Skeletal muscle tissue (tissue), 4 donors: ENCODE measurements around the gene NOTCH1. TPM values are rescaled to one million over a fixed set of nuclear protein-coding genes. Genes with fewer than 3 reads are reported as not detected.
"Not testable (repeated sequence)": the region's sequence is repeated elsewhere in the genome, so short reads cannot be mapped to it uniquely, and the experiment has no call there.

ENCODE experiments used
- H3K27ac ChIP-seq: one replicate; pipeline ENCODE4 v1.7.0; 2013; ENCODE audit warnings: mild to moderate bottlenecking, low read depth, low read length, inconsistent platforms
- H3K27me3 ChIP-seq, 3 donors: one replicate each; pipeline ENCODE4 v1.7.0; 2013; ENCODE audit warnings: low read length in 3 of 3; ENCODE audit not compliant: control insufficient read depth in 3 of 3, insufficient read depth in 3 of 3
- H3K36me3 ChIP-seq, 3 donors: one replicate each; pipeline ENCODE4 v1.7.0; 2013; ENCODE audit warnings: low read length in 3 of 3; ENCODE audit not compliant: control insufficient read depth in 3 of 3, insufficient read depth in 3 of 3
- H3K4me1 ChIP-seq, 3 donors: one replicate each; pipeline ENCODE4 v1.7.0; 2013; ENCODE audit warnings: low read length in 3 of 3, mild to moderate bottlenecking in 3 of 3; ENCODE audit not compliant: control insufficient read depth in 3 of 3, insufficient read depth in 3 of 3
- H3K4me3 ChIP-seq, 3 donors: one replicate each; pipeline ENCODE4 v1.7.0; 2013; ENCODE audit warnings: low read length in 3 of 3
- H3K9ac ChIP-seq, 3 donors: one replicate each; pipeline ENCODE4 v1.7.0; 2013; ENCODE audit warnings: low read length in 3 of 3, mild to moderate bottlenecking in 3 of 3, moderate library complexity in 2 of 3, low read depth in 1 of 3
- H3K9me3 ChIP-seq, 3 donors: one replicate each; pipeline ENCODE4 v1.7.0; 2013; ENCODE audit warnings: low read length in 3 of 3; ENCODE audit not compliant: control insufficient read depth in 3 of 3
- total RNA-seq: library from RNA; depleted of rRNA; stranded (reverse); fragments of >200 nt; gene quantifications from one replicate; pipeline ENCODE4 v1.2.3, GENCODE V29; 2014
- donor health status: Osteomylitis.

Gene NOTCH1
- total RNA-seq, 1 donor from 2014 or later, result 69.4 TPM

DNA sequence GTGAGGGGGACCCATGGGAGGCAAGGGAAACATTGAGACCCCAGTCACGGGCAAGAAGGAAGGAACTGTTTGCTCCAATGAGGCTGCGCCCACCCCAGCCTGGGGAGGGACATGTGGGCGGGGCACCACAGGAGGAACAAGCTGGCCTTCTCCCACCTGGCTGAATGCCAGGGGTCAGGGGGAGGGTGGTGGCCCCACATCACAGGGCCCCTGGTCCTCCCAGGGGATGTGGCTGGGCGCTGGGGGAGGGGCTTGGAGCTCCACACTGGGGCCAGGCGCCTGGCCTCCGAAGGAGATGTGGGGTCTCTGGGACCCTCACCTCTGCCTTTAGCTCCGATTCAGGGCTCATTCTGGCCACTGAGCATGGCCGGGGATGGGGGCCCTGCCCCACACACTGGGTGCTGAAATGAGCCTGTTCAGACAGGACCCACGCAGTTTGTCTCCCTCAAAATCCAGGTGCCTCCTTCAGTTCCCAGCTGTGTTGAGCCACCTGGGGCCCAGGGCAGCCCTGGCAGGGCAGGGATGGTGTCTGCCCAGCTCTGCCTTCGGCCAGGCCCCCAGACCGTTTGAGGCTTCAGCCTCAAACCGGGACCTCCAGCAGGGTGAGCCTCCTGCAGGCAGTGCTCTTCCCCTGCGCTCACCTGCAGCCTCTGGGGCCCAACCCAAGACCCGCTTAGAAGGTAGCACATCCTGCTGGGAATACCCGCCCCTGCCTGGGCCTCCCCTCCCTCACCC lies 33.2 kb upstream of the NOTCH1 start:
- no peaks in the 10 kb centered on the region for H3K9me3 ChIP-seq
- H3K36me3 ChIP-seq, result no peaks in the 10 kb centered on the region
- no peak overlapping the region for H3K27ac ChIP-seq
- peaks cover 4 to 7% (median 6%) of the 10 kb centered on the region in 3 donors for H3K4me1 ChIP-seq
- H3K27me3 ChIP-seq, result peaks cover 0 to 2% (median 0%) of the 10 kb centered on the region in 3 donors
- no peak overlapping the region for H3K9ac ChIP-seq
- H3K4me3 ChIP-seq, result no peak overlapping the region

DNA sequence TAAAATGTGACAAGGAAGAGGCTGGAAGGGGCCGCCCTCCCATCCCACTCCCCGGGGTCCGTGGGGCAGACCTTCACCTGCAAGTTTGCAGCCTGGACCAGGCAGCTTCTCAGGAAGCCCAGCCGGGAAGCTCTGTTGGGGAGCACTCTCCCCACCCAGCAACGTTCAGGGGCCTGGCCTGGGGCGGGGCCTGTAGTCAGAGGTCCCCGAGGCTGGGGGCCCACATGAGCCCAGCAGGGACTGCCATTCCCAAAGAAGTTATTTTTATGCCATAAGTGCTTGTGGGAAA lies 32.7 kb upstream of the NOTCH1 start:
- Histone ChIP-seq H3K27ac (no peak overlapping the region), H3K36me3 (no peaks in the 10 kb centered on the region), H3K4me1 (peaks cover 2 to 7% (median 6%) of the 10 kb centered on the region in 3 donors), H3K9me3 (no peaks in the 10 kb centered on the region), H3K9ac (no peak overlapping the region), H3K4me3 (no peak overlapping the region), H3K27me3 (no peaks in the 10 kb centered on the region)

DNA sequence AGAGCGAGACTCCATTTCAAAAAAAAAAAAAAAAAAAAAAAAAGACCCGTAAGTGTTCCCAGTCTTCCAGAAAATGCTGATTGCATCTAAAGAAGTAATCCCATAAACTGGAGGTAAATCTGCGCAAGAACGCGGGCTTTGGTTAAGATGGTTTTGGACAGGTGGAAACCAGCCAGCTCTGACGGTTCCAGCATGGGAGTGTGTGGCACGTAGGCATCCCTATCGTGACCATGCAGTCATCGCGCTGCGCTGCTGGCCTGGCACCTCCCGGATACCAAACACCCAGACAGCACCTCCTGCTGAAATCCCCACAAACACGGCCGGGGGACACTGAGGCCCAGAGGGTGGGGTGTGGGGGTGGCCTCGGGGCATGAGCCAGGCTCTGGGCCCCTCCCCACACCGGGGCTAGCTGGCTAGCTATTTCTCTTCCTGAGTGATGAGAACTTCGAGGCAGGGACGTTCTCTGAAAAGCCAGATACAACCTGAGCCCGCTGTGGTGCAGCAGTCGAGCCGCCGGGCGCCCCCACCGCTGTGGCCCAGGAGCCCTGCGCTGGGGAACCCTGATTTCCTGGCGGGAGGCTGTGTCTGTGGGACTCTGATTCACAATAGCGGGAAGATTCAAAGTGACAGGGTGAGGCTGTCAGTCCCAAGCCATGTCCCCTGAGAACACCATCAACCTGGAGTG lies 32.2 kb upstream of the NOTCH1 start:
- no peak overlapping the region for H3K27ac ChIP-seq
- no peak overlapping the region for H3K9ac ChIP-seq
- H3K27me3 ChIP-seq, result no peaks in the 10 kb centered on the region
- H3K4me1 ChIP-seq, result peaks cover 2 to 7% (median 6%) of the 10 kb centered on the region in 3 donors
- no peak overlapping the region for H3K4me3 ChIP-seq
- H3K36me3 ChIP-seq, result no peaks in the 10 kb centered on the region
- no peaks in the 10 kb centered on the region for H3K9me3 ChIP-seq

- H3K36me3 ChIP-seq, result no peaks in the 10 kb centered on the region
- H3K9ac ChIP-seq, result no peak overlapping the region
- H3K9me3 ChIP-seq, result no peaks in the 10 kb centered on the region
- no peak overlapping the region for H3K4me3 ChIP-seq
- no peak overlapping the region for H3K27ac ChIP-seq
- H3K4me1 ChIP-seq, result peaks cover 8 to 15% (median 10%) of the 10 kb centered on the region in 3 donors
- no peaks in the 10 kb centered on the region for H3K27me3 ChIP-seq
Observed at GRCh38 chr9:136576269-136576626, 30.4 kb upstream of the NOTCH1 start.

GRCh38 chr9:136575626-136576268 lies 29.9 kb upstream of the NOTCH1 start:
- Histone ChIP-seq H3K27me3 (no peaks in the 10 kb centered on the region), H3K27ac (no peak overlapping the region), H3K9ac (no peak overlapping the region), H3K9me3 (no peaks in the 10 kb centered on the region), H3K4me3 (no peak overlapping the region), H3K36me3 (no peaks in the 10 kb centered on the region), H3K4me1 (peaks cover 8 to 18% (median 11%) of the 10 kb centered on the region in 3 donors)

- not testable (repeated sequence) for H3K9me3 ChIP-seq, H3K4me3 ChIP-seq, H3K9ac ChIP-seq, H3K36me3 ChIP-seq, H3K27me3 ChIP-seq, H3K27ac ChIP-seq
- H3K4me1 ChIP-seq, result peaks cover 8 to 25% (median 18%) of the 10 kb centered on the region in 3 donors
Observed at GRCh38 chr9:136574606-136575005, 28.8 kb upstream of the NOTCH1 start.

GRCh38 chr9:136572828-136573625 lies 27.2 kb upstream of the NOTCH1 start:
- H3K4me3 ChIP-seq, result no peak overlapping the region
- no peak overlapping the region for H3K9ac ChIP-seq
- H3K27me3 ChIP-seq, result peaks cover 0 to 6% (median 0%) of the 10 kb centered on the region in 3 donors
- H3K9me3 ChIP-seq, result no peaks in the 10 kb centered on the region
- peaks cover 18 to 33% (median 23%) of the 10 kb centered on the region in 3 donors for H3K4me1 ChIP-seq
- no peak overlapping the region for H3K27ac ChIP-seq
- no peaks in the 10 kb centered on the region for H3K36me3 ChIP-seq

DNA sequence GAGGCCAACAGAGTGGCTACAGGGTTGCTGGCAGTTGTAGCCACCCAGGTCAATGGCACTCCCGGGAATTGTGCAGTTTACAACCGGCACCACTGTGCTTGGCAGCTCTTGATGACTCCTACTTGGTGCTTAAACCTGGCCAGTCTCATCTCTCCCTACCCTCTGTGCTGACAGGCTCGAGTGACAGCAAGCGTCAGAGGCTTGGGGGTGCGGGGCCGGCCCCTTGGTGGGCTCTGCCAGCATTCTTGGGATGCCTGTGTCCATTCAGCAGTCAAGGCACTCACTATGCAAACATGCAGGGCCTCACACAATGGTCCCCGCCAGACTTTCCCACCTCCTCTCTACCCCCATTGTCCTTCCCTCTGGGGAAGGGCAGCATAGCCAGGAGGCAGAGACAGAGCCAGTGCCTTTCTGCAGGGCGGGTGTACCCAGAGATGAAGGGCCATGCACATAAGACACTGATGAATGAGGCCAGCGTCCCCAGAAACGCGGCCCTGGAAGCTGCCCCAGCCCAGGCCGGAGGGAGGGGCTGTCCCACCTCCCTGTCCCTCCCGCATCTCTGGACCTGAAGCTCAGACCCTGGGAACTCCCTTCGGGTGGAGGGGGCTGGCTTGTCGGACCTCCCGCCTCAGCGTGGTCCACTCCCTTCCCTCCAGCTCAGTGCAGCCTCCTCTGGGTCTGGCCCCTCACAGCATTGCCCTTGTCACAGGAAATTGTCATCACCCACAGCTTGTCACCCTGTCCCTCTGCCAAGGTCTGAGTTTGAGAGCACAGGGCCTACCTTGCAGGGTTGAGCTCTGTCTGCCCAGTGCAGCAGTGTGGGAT lies 26.4 kb upstream of the NOTCH1 start:
- no peaks in the 10 kb centered on the region for H3K9me3 ChIP-seq
- H3K27ac ChIP-seq, result no peak overlapping the region
- no peak overlapping the region for H3K4me3 ChIP-seq
- no peaks in the 10 kb centered on the region for H3K36me3 ChIP-seq
- H3K27me3 ChIP-seq, result peaks cover 0 to 6% (median 0%) of the 10 kb centered on the region in 3 donors
- H3K9ac ChIP-seq, result no peak overlapping the region
- peaks cover 23 to 39% (median 30%) of the 10 kb centered on the region in 3 donors for H3K4me1 ChIP-seq

DNA sequence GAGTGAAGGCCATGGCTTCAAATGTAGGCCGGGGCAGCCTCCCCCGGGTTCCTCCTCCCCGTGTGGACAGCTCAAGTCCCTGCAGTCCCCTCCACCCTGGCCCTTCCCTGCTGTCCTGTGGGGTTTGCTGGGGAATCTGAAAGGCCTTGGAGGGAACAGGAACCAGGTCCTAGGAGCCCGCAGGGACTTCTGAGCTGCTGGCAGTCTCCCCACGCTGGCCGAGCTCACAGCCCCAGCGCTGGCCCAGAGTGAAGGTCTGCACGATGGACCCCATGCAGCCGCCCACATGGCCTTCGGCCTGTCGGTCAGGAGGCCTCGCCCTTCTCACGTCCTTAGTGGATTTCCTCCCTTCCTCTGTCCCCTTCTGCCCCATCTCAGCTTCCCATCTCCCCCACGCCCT lies 25.7 kb upstream of the NOTCH1 start:
- H3K27ac ChIP-seq, result no peak overlapping the region
- H3K9ac ChIP-seq, result no peak overlapping the region
- H3K4me1 ChIP-seq, result peaks cover 28 to 43% (median 32%) of the 10 kb centered on the region in 3 donors
- no peak overlapping the region for H3K4me3 ChIP-seq
- no peaks in the 10 kb centered on the region for H3K36me3 ChIP-seq
- no peaks in the 10 kb centered on the region for H3K9me3 ChIP-seq
- peaks cover 0 to 6% (median 0%) of the 10 kb centered on the region in 3 donors for H3K27me3 ChIP-seq
